Fibroblast of lung (primary cell): ENCODE data around the gene SCYGR8.

Experiments
- EZH2 ChIP-seq: IDR thresholded peaks from 2 replicates; pipeline ENCODE4 v1.5.1; 2012; ENCODE audit warnings: low read length, control low read depth, mild to moderate bottlenecking; ENCODE audit errors: missing control alignments
- TF ChIP-seq, protein P1 (sequence below), 2 donors: IDR thresholded peaks in 1 of 2; conservative IDR thresholded peaks in 1 of 2; 1 replicate in 1 of 2; 2 replicates in 1 of 2; pipeline ENCODE4 v1.5.1; 2011 to 2012; ENCODE audit warnings: low read length in 2 of 2, control low read depth in 1 of 2, inconsistent platforms in 1 of 2, low read depth in 1 of 2, mild to moderate bottlenecking in 1 of 2

DNA sequence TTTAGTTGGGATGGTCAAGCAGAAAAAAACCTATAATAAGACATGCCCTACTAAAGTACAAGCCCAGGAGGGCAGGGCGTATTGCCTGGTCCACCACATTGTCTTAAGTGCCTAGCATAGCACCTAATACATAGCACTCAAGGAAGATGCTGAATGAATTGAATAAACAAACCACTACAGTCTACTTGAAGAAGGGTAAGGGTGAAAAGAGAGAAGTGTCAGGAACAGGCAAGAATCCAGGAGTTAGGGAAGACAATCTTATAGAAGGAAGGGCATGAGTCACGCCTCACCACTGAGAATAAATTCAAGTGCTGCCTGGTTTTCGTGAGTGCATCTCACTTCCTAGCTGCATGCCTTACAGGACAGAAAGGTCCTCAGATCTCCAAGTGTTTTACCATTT lies 41.7 kb upstream of the SCYGR8 start:
- TF ChIP-seq, protein P1, sequence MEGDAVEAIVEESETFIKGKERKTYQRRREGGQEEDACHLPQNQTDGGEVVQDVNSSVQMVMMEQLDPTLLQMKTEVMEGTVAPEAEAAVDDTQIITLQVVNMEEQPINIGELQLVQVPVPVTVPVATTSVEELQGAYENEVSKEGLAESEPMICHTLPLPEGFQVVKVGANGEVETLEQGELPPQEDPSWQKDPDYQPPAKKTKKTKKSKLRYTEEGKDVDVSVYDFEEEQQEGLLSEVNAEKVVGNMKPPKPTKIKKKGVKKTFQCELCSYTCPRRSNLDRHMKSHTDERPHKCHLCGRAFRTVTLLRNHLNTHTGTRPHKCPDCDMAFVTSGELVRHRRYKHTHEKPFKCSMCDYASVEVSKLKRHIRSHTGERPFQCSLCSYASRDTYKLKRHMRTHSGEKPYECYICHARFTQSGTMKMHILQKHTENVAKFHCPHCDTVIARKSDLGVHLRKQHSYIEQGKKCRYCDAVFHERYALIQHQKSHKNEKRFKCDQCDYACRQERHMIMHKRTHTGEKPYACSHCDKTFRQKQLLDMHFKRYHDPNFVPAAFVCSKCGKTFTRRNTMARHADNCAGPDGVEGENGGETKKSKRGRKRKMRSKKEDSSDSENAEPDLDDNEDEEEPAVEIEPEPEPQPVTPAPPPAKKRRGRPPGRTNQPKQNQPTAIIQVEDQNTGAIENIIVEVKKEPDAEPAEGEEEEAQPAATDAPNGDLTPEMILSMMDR (conservative IDR thresholded peaks at IDR 0.05 in 1 of 2, IDR thresholded peaks at IDR 0.05 in 1 of 2; ENCODE audit: low read depth in 1 of 2, low read length in 2 of 2) = no peak
- no peak for TF ChIP-seq EZH2
